ENCODE data around the gene NDUFS6.
A peak's percentile ranks its signal among the peaks of the same experiment; 100 is the strongest.
"Not testable (repeated sequence)": the region's sequence is repeated elsewhere in the genome, so short reads cannot be mapped to it uniquely, and the experiment has no call there.

Gene NDUFS6

GRCh38 chr5:1784197-1785050, 16.8 kb upstream of the NDUFS6 start:
- DNase-seq, result no peak

- DNase-seq, result no peak
Measured at GRCh38 chr5:1785062-1785461, 16.1 kb upstream of the NDUFS6 start.

GRCh38 chr5:1785984-1786383, 15.2 kb upstream of the NDUFS6 start:
- DNase-seq, result no peak

GRCh38 chr5:1786621-1787471, 14.4 kb upstream of the NDUFS6 start:
- DNase-seq, result no peak

DNA sequence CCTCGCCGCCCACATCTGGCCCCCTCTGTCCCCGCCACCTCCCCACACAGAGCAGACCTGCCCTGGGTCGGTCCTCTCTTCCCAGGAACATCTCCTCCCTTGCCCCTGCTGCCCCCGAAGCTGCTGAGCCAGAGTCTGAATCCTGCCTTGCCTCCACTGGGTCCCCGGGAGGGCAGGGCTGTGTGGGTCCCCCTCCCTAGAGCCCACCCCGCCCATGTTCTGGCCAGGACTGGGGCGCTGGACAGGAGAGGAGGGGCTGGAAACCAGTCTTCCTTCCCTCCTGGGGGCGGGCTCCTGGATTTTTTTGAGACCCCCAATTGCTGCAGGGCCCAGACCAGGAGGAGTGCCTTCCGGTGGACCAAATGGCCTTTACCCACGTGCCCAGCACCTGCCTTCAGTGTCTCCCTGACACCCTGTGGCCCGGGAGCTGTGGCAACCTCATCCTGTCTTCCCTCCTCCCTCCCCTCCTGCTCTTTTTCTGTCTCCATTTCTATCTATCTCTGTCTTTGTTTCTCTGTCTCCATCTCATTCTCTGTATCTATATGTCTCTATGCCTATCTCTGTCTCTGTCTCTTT, 13.6 kb upstream of the NDUFS6 start:
- DNase-seq, result no peak

DNA sequence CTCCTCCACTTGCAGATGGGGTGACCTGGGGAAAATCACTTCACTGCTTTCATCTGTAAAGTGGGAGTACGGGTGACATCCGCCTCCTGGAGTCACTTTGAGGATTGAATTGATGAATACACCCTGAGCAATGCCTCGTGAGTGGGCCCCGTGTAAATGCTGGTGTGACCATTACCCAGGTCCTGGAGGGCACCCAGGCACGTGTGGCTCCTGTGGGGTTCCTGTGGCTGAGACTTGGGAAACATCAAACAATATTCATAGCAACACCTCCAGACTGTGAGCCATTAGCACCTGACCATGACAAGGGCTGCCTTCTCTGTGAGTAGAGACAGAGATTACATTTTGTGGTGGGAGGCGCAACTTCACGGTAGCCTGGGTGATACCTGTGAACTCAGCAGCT, 13.0 kb upstream of the NDUFS6 start:
- no peak for DNase-seq

GRCh38 chr5:1788828-1789227, 12.4 kb upstream of the NDUFS6 start:
- no peak for DNase-seq

- DNase-seq, result not testable (repeated sequence)
Measured at GRCh38 chr5:1789438-1789833, 11.8 kb upstream of the NDUFS6 start.

GRCh38 chr5:1789834-1790471, 11.3 kb upstream of the NDUFS6 start:
- peak in 1 of 2 experiments; percentile 19 for DNase-seq

- DNase-seq, result no peak
Measured at GRCh38 chr5:1791176-1791575, 10.0 kb upstream of the NDUFS6 start.

- DNase-seq, result no peak
Measured at GRCh38 chr5:1792842-1793266, 8.4 kb upstream of the NDUFS6 start.

DNA sequence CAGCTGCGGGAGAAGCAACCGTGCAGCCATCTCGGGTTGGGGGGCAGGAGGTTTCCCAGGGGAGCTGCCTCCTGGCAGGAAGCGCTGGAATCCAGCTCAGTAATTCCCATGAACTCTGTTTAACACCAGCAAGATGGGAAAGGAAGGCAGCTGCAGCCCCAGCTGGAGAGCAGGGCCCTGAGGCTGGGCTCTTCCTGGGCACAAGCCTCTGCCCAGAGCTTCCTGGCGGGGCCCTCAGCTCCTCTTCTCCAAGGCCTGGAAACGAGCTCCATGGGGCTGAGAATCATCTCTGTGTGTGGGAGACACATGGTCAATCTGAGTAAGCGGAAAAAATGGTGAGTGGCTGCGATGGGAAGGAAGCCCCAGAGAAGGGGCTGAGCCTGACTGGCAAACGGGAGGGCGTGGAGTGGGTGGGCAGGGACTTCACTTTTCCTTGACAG, 7.9 kb upstream of the NDUFS6 start:
- DNase-seq, result no peak

GRCh38 chr5:1793966-1794900, 7.0 kb upstream of the NDUFS6 start:
- no peak for DNase-seq

- no peak for DNase-seq
Measured at GRCh38 chr5:1794901-1795290, 6.3 kb upstream of the NDUFS6 start.

GRCh38 chr5:1795506-1795905, 5.7 kb upstream of the NDUFS6 start:
- DNase-seq, result no peak

DNA sequence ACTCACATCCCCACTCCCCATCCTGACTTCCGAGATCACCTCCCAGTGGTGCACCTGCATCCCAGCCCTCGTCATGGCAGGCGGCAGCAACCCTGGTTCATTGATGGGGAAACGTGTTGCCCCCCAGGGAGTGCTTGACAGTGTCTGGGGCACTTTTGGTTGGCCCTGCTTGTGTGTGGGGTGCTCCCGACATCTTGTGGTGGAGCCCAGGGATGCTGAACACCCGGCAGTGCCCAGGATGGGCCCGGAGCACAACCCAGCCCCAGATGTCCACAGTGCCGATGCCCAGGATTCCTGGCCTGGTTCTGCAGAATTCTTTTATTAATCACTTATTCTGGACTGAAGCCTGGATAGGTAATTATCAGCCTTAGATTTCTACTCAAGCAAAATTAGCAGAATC, 5.3 kb upstream of the NDUFS6 start:
- DNase-seq, result no peak

- no peak for DNase-seq
Measured at GRCh38 chr5:1796371-1797102, 4.7 kb upstream of the NDUFS6 start.

- no peak for DNase-seq
Measured at GRCh38 chr5:1797103-1797800, 4.0 kb upstream of the NDUFS6 start.

DNA sequence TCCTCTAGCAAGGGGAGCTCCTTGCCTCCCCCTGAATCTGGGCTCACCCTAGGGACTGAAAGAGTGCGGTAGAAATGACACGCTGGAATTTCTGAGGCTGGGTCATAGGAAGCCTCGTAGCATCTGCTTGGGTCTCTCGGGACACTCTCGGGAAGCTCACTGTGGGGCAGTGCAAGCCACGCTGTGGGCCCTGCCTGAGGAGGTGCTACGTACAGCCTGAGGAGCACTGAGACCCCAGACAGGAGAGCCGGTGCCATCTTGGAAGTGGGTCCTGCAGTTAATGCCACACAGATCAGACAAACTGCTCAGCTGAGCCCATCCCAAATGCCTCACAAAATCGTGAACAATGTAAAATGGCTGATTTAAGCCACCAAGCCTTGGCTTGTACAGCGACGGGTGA, 3.4 kb upstream of the NDUFS6 start:
- no peak for DNase-seq

DNA sequence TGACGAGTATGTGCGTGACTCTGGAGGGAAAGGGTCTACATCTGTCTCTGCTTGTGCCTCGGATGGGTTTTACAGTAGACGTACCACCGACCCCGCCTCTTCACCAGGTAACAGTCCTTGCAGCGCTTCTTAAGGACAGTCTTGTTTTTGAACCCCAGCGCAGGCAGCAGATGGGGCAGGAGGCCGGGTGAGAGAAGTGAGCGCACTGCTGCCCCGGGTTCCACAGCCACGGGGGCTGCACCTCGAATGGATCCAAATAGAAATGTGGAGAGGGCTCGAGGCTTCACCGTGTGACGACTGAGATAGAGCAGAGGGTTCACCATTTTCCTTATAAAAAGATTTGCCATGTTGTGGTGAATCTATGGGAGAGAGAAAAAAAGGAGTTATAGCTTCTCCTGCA, 2.6 kb upstream of the NDUFS6 start:
- not testable (repeated sequence) for DNase-seq

Data from NCI-H524 (cell line).